ENCODE measurements around the gene LRPAP1. TPM values are rescaled to one million over a fixed set of nuclear protein-coding genes. Genes with fewer than 3 reads are reported as not detected.

LRPAP1 gene
- total RNA-seq, 4 donors from 2014 or later, result 168 to 320 (median 259) TPM

DNA sequence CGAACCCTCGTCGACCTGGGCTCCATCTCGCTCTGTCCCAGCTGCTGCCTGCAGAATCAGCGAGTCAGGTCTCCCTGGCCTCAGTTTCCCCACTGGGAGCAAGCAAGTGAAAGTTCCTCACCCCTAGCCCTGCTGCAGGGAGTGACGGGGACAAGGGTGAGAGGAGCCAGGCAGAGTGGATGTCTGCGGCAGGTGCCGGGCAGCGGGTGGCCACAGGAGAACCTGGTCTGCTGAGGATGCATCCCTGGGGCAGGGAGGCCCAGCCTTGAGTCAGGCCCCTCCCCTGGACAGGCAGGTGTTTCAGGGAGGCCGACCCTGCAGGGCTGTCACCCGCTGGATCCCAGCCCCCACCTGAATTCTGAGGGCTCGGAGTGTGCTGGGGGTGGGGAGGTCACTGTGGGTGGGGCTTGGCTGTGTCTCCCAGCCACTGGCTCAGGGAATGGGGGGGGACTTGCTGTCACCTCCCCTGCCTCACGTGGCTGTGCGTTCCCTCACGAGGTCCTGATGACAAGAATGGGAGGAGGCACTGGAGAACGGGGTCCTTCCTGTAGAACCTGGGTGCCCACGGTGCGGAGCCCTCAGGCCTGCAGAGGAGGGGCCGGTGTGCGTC lies 33.2 kb downstream of the LRPAP1 start:
- Histone ChIP-seq H3K27ac (no peak overlapping the region), H3K27me3 (no peaks in the 10 kb centered on the region), H3K4me3 (replicated peaks in 1 of 3) (no peak overlapping the region), H3K4me1 (no peaks in the 10 kb centered on the region), H3K9me3 (no peaks in the 10 kb centered on the region), H3K36me3 (no peaks in the 10 kb centered on the region)
- no peak for TF ChIP-seq POLR2A (IDR thresholded peaks at IDR 0.05)
- TF ChIP-seq CTCF (IDR thresholded peaks at IDR 0.05), result no peak
- no peak for DNase-seq
- intact Hi-C loops (cut with DNase I), result no loop called here
- whole genome bisulfite sequencing, 2 donors, result 86 to 98% methylated on average over 14 to 19 of the region's 20 CpGs

DNA sequence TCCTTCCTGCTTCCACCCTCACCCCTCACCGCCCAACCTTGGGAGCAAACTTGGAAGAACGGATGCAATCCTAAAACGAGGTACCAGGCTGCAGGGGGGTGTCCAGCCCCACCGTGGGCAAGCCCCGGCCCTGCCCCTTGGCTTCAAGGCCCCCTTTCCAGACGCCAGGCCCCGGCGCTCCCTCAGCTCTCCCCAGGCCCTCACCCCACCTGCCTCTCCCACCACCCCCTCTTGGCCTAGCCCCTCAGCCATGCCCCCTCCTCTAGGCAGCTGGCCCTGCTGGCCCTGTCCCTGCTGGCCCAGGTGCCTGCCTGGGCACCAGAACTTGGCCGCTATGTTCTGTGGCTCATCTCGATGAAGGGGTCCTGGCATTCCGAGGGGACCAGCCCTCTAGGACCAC lies 33.8 kb downstream of the LRPAP1 start:
- DNase-seq, result no peak
- H3K27ac ChIP-seq, result no peak overlapping the region
- H3K4me1 ChIP-seq, result no peaks in the 10 kb centered on the region
- no peaks in the 10 kb centered on the region for H3K27me3 ChIP-seq
- WGBS, 2 donors, result 82 to 90% methylated on average over 10 of the region's 11 CpGs
- intact Hi-C loops (cut with DNase I), result no loop called here
- H3K36me3 ChIP-seq, result no peaks in the 10 kb centered on the region
- TF ChIP-seq POLR2A (IDR thresholded peaks at IDR 0.05) (no peak), CTCF (IDR thresholded peaks at IDR 0.05) (no peak)
- no peaks in the 10 kb centered on the region for H3K9me3 ChIP-seq
- H3K4me3 ChIP-seq (replicated peaks in 1 of 3), result no peak overlapping the region

DNA sequence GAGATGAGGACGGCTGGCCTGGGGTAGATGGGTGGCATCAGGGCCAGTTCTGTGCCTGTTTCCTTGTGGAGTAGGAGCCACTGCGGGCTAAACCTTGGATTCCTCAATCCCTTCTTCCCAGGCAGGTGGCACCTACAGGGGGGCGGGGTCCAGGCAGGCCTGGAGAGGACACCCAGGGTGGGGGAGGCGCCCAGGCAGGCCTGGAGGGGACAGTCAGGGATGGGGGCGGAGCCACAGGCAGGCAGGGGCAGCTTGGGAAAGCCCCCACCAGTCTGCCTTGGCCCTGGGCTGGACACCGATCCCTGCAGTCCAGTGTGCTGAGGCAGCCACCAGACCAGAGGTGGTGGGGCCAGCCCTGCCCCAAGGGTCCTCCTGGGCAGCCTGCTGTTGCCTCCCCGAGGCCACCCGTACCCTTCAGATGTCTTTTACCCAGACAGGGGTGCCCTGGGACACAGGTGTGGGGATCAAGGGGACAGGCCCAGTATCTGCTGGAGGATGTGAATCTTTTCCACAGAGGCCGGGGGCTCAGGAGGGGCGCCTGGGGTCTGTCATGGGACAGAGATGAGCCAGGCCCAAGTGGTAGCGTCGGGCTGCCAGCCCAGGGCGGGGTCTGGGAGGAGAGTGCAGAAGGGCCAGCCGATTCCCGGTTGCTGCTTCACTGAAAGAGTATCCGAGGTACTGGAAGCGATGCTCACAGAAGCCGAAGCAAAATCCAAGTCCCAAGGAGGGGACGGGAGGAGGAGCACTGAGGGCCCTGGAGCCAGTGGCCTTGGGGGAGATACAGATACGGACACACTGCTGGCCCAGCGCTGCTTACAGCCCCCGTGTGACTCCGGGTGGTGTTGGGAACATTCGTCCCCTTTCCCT lies 34.5 kb downstream of the LRPAP1 start:
- no peak for TF ChIP-seq CTCF (IDR thresholded peaks at IDR 0.05)
- no peak for TF ChIP-seq POLR2A (IDR thresholded peaks at IDR 0.05)
- Histone ChIP-seq H3K4me1 (no peaks in the 10 kb centered on the region), H3K36me3 (no peaks in the 10 kb centered on the region), H3K4me3 (replicated peaks in 1 of 3) (no peak overlapping the region), H3K27ac (no peak overlapping the region), H3K27me3 (no peaks in the 10 kb centered on the region), H3K9me3 (no peaks in the 10 kb centered on the region)
- 82 to 87% methylated on average over 14 to 18 of the region's 24 CpGs for WGBS, 2 donors
- DNase-seq, result no peak
- intact Hi-C loops (cut with DNase I), result no loop called here

- Histone ChIP-seq H3K36me3 (no peaks in the 10 kb centered on the region), H3K27me3 (no peaks in the 10 kb centered on the region), H3K9me3 (no peaks in the 10 kb centered on the region), H3K27ac (no peak overlapping the region), H3K4me3 (replicated peaks in 1 of 3) (no peak overlapping the region), H3K4me1 (no peaks in the 10 kb centered on the region)
- intact Hi-C loops (cut with DNase I), result no loop called here
- WGBS, 2 donors, result 92 to 93% methylated on average over 6 of the region's 6 CpGs
- DNase-seq, result no peak
- TF ChIP-seq CTCF (IDR thresholded peaks at IDR 0.05) (no peak), POLR2A (IDR thresholded peaks at IDR 0.05) (no peak)
Measured at GRCh38 chr4:3497095-3497494, 35.1 kb downstream of the LRPAP1 start.

DNA sequence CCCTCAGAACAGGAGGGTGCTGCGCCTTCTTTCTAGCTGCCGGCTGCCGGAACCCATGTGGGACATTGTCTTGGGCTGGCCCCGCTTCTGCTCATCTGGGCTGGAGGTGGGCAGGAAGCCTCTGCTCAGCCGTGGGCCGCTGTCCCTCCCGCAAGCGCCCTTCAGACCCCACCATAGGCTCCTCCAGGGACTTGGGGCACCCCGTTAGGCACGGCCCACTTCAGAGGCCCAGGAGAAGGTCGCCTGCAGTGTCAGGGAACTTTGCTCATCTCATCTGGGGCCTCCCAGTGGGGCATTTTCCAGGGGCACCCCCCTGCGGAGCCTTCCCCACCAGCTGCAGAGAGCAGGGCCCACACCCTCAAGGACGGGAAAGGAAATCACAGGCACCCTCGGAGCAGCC lies 36.2 kb downstream of the LRPAP1 start:
- DNase-seq, result no peak
- Histone ChIP-seq H3K4me3 (replicated peaks in 1 of 3) (no peak overlapping the region), H3K27ac (no peak overlapping the region), H3K9me3 (no peaks in the 10 kb centered on the region), H3K4me1 (no peaks in the 10 kb centered on the region), H3K27me3 (no peaks in the 10 kb centered on the region), H3K36me3 (no peaks in the 10 kb centered on the region)
- TF ChIP-seq POLR2A (IDR thresholded peaks at IDR 0.05) (no peak), CTCF (IDR thresholded peaks at IDR 0.05) (no peak)
- intact Hi-C loops (cut with DNase I), result no loop called here
- WGBS, 2 donors, result 68 to 69% methylated on average over 6 to 10 of the region's 14 CpGs
